Gastroesophageal sphincter (tissue), 3 donors: ENCODE measurements around the gene KCNIP4.

Experiments
- EP300 ChIP-seq: sonication (generic); formaldehyde crosslinking; IDR thresholded peaks from one replicate; pipeline ENCODE4 v1.6.1; 2017; ENCODE audit warnings: antibody characterized with exemption, mild to moderate bottlenecking
- POLR2A ChIP-seq, 2 donors: fragments of 450-650 bp; IDR thresholded peaks; one replicate each; pipeline ENCODE4 v1.6.1; 2017; ENCODE audit warnings: antibody characterized with exemption in 2 of 2, mild to moderate bottlenecking in 2 of 2, moderate library complexity in 1 of 2
- POLR2AphosphoS5 ChIP-seq: sonication (generic); formaldehyde crosslinking; IDR thresholded peaks from one replicate; pipeline ENCODE4 v1.6.1; 2017; ENCODE audit warnings: antibody characterized with exemption
- TF ChIP-seq, protein P1 (sequence below), 4 experiments: fragments of 200-600 bp in 2 of 4; fragments of 450-650 bp in 2 of 4; sonication (generic) in 1 of 4; IDR thresholded peaks; one replicate each; pipeline ENCODE4 v1.5.1; 2017 to 2019; ENCODE audit warnings: antibody characterized with exemption in 4 of 4, mild to moderate bottlenecking in 2 of 4, moderate library complexity in 2 of 4

DNA sequence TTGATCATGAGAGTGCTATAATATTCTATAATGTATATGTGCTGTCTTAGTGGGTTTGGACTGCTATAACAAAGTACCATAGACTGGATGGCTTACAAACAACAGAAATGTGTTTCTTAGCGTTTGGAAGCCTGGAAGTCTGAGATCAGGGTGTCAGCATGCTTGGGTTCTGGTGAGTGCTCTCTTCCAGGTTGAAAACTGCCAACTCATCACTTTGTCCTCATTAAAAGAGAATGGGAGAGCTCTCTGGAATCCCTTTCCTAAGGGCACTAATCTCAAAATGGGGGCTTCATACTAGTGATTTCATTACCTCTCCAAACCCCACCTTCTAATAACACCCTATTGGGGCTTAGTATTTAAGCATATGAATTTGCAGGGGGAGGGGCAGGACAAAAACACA, 33.5 kb upstream of the KCNIP4 start:
- TF ChIP-seq, protein P1, sequence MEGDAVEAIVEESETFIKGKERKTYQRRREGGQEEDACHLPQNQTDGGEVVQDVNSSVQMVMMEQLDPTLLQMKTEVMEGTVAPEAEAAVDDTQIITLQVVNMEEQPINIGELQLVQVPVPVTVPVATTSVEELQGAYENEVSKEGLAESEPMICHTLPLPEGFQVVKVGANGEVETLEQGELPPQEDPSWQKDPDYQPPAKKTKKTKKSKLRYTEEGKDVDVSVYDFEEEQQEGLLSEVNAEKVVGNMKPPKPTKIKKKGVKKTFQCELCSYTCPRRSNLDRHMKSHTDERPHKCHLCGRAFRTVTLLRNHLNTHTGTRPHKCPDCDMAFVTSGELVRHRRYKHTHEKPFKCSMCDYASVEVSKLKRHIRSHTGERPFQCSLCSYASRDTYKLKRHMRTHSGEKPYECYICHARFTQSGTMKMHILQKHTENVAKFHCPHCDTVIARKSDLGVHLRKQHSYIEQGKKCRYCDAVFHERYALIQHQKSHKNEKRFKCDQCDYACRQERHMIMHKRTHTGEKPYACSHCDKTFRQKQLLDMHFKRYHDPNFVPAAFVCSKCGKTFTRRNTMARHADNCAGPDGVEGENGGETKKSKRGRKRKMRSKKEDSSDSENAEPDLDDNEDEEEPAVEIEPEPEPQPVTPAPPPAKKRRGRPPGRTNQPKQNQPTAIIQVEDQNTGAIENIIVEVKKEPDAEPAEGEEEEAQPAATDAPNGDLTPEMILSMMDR (IDR thresholded peaks at IDR 0.05), result no peak
- TF ChIP-seq POLR2AphosphoS5 (no peak), POLR2A (IDR thresholded peaks at IDR 0.05) (no peak), EP300 (no peak)
